K562 (cell line): ENCODE data around the gene HNF1B. TPM values are rescaled to one million over a fixed set of nuclear protein-coding genes. Genes with fewer than 3 reads are reported as not detected.
A peak's percentile ranks its signal among the peaks of the same experiment; 100 is the strongest.

Experiments used
- EP400 ChIP-seq: fragments of 450-650 bp; IDR thresholded peaks from 2 replicates; pipeline ENCODE4 v1.6.1; 2017; ENCODE audit warnings: antibody characterized with exemption, mild to moderate bottlenecking, moderate library complexity
- MCM2 ChIP-seq: fragments of 450-650 bp; IDR thresholded peaks from 2 replicates; pipeline ENCODE4 v1.6.1; 2017; ENCODE audit warnings: low read depth, mild to moderate bottlenecking
- polyA plus RNA-seq, 8 experiments: library from polyadenylated mRNA; depleted of rRNA in 4 of 8; stranded (reverse) in 5 of 8; unstranded in 3 of 8; fragments of >200 nt; fragmentation: Nextera tagmentation in 2 of 8; fragmentation: Illumina TruSeq in 1 of 8; extraction: Ambion mirVana in 2 of 8; extraction: Trizol in 1 of 8; gene quantifications; 2 replicates each; pipeline versions ENCODE4 v1.2.1 to v1.2.3, GENCODE V29; 2011 to 2014; ENCODE audit warnings: inconsistent platforms in 1 of 8, missing spikeins in 1 of 8
- total RNA-seq, 7 experiments: library from RNA; depleted of rRNA in 6 of 7; stranded (reverse); fragments of >200 nt in 6 of 7; fragmentation: Illumina TruSeq in 2 of 7; extraction: Trizol in 2 of 7; gene quantifications; 2 replicates each; pipeline versions ENCODE4 v1.2.1 to v1.2.3, GENCODE V29; 2011 to 2021; ENCODE audit warnings: low replicate concordance in 1 of 7
- TF ChIP-seq, protein P1 (sequence below): fragments of 250-450 bp; sonication (Bioruptor Pico); IDR thresholded peaks from 2 replicates; pipeline ENCODE4 v1.4.0; 2020; ENCODE audit warnings: mild to moderate bottlenecking
- TF ChIP-seq, protein P2 (sequence below): sonication (generic); formaldehyde crosslinking; IDR thresholded peaks from 2 replicates; pipeline ENCODE4 v1.8.0; 2022; ENCODE audit warnings: mild to moderate bottlenecking, missing genetic modification reagents
- TF ChIP-seq, protein P3 (sequence below): IDR thresholded peaks from 2 replicates; pipeline ENCODE4 v1.6.1; 2012; ENCODE audit warnings: low read depth, low read length, improper control_type of control experiment, borderline replicate concordance
- TF ChIP-seq, protein P4 (sequence below): IDR thresholded peaks from 2 replicates; pipeline ENCODE4 v1.6.1; 2011; ENCODE audit warnings: borderline replicate concordance, low read depth, mild to moderate bottlenecking, moderate library complexity, low read length; ENCODE audit not compliant: insufficient read depth, poor library complexity, severe bottlenecking
- TF ChIP-seq, protein P5 (sequence below): IDR thresholded peaks from 2 replicates; pipeline ENCODE4 v1.6.1; 2014; ENCODE audit warnings: antibody characterized with exemption
- TF ChIP-seq, protein P6 (sequence below): fragments of 250-450 bp; sonication (Bioruptor Pico); IDR thresholded peaks from 2 replicates; pipeline ENCODE4 v1.8.0; 2021; ENCODE audit warnings: borderline replicate concordance, mild to moderate bottlenecking, moderate library complexity; ENCODE audit not compliant: poor library complexity, severe bottlenecking
- TF ChIP-seq, protein P7 (sequence below), 2 experiments: fragments of 450-650 bp; conservative IDR thresholded peaks; 2 replicates each; pipeline ENCODE4 v1.6.1; 2017; ENCODE audit warnings: mild to moderate bottlenecking in 2 of 2, moderate library complexity in 2 of 2

The HNF1B gene
- total and polyA plus RNA-seq, 9 of the 15 experiments (the other 6 are each of a cell fraction or from before 2014, with no cell fraction given) = not detected

DNA sequence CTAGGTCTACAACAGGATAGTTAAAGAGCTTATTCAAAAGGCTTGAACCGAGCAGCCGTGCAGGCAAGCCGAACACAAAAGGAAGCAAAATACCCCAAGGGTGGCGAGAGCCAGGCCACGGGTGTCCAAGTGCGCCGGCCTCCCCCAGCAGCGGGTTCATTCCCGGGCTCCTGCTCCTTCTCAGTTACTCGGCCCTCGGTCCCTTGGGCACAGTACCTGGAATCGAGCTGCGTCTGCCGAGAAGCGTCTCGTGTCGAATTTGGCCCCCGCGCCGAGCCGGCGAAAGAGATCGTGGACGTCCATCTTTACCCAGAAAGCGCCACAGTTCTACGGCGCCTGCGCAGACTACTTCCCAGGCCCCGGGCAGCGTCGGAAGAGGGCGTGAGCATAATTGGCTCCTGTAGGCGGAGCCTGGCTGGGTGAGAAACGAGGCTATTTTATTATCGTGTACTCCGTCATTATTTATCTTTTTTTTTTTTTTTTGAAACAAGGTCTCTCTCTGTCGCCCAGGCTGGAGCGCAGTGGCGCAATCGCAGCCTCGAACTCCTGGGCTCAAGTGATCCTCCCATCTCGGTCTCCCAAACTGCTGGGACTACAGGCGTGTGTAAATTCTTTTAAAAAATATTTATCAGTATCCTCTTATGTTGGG lies 101.6 kb downstream of the HNF1B start, which contains the start of gene DDX52 (continued):
- TF ChIP-seq, protein P1, sequence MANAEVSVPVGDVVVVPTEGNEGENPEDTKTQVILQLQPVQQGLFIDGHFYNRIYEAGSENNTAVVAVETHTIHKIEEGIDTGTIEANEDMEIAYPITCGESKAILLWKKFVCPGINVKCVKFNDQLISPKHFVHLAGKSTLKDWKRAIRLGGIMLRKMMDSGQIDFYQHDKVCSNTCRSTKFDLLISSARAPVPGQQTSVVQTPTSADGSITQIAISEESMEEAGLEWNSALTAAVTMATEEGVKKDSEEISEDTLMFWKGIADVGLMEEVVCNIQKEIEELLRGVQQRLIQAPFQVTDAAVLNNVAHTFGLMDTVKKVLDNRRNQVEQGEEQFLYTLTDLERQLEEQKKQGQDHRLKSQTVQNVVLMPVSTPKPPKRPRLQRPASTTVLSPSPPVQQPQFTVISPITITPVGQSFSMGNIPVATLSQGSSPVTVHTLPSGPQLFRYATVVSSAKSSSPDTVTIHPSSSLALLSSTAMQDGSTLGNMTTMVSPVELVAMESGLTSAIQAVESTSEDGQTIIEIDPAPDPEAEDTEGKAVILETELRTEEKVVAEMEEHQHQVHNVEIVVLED (CRISPR knock-in tag) = no peak
- TF ChIP-seq, protein P2, sequence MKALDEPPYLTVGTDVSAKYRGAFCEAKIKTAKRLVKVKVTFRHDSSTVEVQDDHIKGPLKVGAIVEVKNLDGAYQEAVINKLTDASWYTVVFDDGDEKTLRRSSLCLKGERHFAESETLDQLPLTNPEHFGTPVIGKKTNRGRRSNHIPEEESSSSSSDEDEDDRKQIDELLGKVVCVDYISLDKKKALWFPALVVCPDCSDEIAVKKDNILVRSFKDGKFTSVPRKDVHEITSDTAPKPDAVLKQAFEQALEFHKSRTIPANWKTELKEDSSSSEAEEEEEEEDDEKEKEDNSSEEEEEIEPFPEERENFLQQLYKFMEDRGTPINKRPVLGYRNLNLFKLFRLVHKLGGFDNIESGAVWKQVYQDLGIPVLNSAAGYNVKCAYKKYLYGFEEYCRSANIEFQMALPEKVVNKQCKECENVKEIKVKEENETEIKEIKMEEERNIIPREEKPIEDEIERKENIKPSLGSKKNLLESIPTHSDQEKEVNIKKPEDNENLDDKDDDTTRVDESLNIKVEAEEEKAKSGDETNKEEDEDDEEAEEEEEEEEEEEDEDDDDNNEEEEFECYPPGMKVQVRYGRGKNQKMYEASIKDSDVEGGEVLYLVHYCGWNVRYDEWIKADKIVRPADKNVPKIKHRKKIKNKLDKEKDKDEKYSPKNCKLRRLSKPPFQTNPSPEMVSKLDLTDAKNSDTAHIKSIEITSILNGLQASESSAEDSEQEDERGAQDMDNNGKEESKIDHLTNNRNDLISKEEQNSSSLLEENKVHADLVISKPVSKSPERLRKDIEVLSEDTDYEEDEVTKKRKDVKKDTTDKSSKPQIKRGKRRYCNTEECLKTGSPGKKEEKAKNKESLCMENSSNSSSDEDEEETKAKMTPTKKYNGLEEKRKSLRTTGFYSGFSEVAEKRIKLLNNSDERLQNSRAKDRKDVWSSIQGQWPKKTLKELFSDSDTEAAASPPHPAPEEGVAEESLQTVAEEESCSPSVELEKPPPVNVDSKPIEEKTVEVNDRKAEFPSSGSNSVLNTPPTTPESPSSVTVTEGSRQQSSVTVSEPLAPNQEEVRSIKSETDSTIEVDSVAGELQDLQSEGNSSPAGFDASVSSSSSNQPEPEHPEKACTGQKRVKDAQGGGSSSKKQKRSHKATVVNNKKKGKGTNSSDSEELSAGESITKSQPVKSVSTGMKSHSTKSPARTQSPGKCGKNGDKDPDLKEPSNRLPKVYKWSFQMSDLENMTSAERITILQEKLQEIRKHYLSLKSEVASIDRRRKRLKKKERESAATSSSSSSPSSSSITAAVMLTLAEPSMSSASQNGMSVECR = no peak
- TF ChIP-seq, protein P3, sequence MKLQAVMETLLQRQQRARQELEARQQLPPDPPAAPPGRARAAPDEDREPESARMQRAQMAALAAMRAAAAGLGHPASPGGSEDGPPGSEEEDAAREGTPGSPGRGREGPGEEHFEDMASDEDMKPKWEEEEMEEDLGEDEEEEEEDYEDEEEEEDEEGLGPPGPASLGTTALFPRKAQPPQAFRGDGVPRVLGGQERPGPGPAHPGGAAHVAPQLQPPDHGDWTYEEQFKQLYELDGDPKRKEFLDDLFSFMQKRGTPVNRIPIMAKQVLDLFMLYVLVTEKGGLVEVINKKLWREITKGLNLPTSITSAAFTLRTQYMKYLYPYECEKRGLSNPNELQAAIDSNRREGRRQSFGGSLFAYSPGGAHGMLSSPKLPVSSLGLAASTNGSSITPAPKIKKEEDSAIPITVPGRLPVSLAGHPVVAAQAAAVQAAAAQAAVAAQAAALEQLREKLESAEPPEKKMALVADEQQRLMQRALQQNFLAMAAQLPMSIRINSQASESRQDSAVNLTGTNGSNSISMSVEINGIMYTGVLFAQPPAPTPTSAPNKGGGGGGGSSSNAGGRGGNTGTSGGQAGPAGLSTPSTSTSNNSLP = peak; percentile 54; the same call in 1 of the 2 replicates
- TF ChIP-seq, protein P4, sequence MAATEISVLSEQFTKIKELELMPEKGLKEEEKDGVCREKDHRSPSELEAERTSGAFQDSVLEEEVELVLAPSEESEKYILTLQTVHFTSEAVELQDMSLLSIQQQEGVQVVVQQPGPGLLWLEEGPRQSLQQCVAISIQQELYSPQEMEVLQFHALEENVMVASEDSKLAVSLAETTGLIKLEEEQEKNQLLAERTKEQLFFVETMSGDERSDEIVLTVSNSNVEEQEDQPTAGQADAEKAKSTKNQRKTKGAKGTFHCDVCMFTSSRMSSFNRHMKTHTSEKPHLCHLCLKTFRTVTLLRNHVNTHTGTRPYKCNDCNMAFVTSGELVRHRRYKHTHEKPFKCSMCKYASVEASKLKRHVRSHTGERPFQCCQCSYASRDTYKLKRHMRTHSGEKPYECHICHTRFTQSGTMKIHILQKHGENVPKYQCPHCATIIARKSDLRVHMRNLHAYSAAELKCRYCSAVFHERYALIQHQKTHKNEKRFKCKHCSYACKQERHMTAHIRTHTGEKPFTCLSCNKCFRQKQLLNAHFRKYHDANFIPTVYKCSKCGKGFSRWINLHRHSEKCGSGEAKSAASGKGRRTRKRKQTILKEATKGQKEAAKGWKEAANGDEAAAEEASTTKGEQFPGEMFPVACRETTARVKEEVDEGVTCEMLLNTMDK = peak; percentile 90
- no peak for TF ChIP-seq MCM2
- TF ChIP-seq, protein P5, sequence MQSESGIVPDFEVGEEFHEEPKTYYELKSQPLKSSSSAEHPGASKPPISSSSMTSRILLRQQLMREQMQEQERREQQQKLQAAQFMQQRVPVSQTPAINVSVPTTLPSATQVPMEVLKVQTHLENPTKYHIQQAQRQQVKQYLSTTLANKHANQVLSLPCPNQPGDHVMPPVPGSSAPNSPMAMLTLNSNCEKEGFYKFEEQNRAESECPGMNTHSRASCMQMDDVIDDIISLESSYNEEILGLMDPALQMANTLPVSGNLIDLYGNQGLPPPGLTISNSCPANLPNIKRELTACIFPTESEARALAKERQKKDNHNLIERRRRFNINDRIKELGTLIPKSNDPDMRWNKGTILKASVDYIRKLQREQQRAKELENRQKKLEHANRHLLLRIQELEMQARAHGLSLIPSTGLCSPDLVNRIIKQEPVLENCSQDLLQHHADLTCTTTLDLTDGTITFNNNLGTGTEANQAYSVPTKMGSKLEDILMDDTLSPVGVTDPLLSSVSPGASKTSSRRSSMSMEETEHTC = no peak
- TF ChIP-seq, protein P6, sequence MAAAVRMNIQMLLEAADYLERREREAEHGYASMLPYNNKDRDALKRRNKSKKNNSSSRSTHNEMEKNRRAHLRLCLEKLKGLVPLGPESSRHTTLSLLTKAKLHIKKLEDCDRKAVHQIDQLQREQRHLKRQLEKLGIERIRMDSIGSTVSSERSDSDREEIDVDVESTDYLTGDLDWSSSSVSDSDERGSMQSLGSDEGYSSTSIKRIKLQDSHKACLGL (CRISPR knock-in tag) = no peak
- TF ChIP-seq, protein P7, sequence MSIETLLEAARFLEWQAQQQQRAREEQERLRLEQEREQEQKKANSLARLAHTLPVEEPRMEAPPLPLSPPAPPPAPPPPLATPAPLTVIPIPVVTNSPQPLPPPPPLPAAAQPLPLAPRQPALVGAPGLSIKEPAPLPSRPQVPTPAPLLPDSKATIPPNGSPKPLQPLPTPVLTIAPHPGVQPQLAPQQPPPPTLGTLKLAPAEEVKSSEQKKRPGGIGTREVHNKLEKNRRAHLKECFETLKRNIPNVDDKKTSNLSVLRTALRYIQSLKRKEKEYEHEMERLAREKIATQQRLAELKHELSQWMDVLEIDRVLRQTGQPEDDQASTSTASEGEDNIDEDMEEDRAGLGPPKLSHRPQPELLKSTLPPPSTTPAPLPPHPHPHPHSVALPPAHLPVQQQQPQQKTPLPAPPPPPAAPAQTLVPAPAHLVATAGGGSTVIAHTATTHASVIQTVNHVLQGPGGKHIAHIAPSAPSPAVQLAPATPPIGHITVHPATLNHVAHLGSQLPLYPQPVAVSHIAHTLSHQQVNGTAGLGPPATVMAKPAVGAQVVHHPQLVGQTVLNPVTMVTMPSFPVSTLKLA (conservative IDR thresholded peaks at IDR 0.05) = peak; percentile 51 to 59; a peak in 3 of 4 replicates
- peak; percentile 81 for TF ChIP-seq EP400
